ENCODE measurements around the gene SEMA6A. TPM values are rescaled to one million over a fixed set of nuclear protein-coding genes. Genes with fewer than 3 reads are reported as not detected.
A peak's percentile ranks its signal among the peaks of the same experiment; 100 is the strongest.

SEMA6A gene
- total RNA-seq, 1 experiment from 2014 or later: 53.3 TPM

- no peak overlapping the region for H3K27ac Mint-ChIP-seq (ENCODE audit: unreplicated experiment)
- TF ChIP-seq, protein P1, sequence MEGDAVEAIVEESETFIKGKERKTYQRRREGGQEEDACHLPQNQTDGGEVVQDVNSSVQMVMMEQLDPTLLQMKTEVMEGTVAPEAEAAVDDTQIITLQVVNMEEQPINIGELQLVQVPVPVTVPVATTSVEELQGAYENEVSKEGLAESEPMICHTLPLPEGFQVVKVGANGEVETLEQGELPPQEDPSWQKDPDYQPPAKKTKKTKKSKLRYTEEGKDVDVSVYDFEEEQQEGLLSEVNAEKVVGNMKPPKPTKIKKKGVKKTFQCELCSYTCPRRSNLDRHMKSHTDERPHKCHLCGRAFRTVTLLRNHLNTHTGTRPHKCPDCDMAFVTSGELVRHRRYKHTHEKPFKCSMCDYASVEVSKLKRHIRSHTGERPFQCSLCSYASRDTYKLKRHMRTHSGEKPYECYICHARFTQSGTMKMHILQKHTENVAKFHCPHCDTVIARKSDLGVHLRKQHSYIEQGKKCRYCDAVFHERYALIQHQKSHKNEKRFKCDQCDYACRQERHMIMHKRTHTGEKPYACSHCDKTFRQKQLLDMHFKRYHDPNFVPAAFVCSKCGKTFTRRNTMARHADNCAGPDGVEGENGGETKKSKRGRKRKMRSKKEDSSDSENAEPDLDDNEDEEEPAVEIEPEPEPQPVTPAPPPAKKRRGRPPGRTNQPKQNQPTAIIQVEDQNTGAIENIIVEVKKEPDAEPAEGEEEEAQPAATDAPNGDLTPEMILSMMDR (IDR thresholded peaks at IDR 0.05; ENCODE audit: unreplicated experiment): no peak
- H3K27me3 Mint-ChIP-seq (ENCODE audit: unreplicated experiment): no peaks in the 10 kb centered on the region
- no peaks in the 10 kb centered on the region for H3K36me3 Mint-ChIP-seq (ENCODE audit: insufficient read depth, unreplicated experiment)
- intact Hi-C loops (cut with micrococcal nuclease; ENCODE audit: unreplicated experiment): no loop called here
- H3K4me1 Mint-ChIP-seq (ENCODE audit: low read depth, unreplicated experiment): no peaks in the 10 kb centered on the region
- BruUV-seq (replicated peaks): no TSS peak
- CTCF ChIA-PET: interaction anchor here (1.6 kb wide), 1 partner anchor 18 kb away, joined by 3 read pairs; the partner anchor contains the start of gene SEMA6A
- H3K4me3 Mint-ChIP-seq (ENCODE audit: low read depth, unreplicated experiment): no peak overlapping the region
- H3K9me3 Mint-ChIP-seq (ENCODE audit: low read depth, unreplicated experiment): no peaks in the 10 kb centered on the region
- DNase-seq: no peak
Measured at GRCh38 chr5:116593340-116593739, 18.7 kb upstream of the SEMA6A start.

- Mint-ChIP-seq H3K4me1 (ENCODE audit: low read depth, unreplicated experiment) (peaks cover 30% of the 10 kb centered on the region), H3K27ac (ENCODE audit: unreplicated experiment) (no peak overlapping the region), H3K36me3 (ENCODE audit: insufficient read depth, unreplicated experiment) (peaks cover 7% of the 10 kb centered on the region), H3K9me3 (ENCODE audit: low read depth, unreplicated experiment) (peaks cover 3% of the 10 kb centered on the region), H3K27me3 (ENCODE audit: unreplicated experiment) (no peaks in the 10 kb centered on the region), H3K4me3 (ENCODE audit: low read depth, unreplicated experiment) (no peak overlapping the region)
- CTCF ChIA-PET: no interaction called here
- intact Hi-C loops (cut with micrococcal nuclease; ENCODE audit: unreplicated experiment): no loop called here
- BruUV-seq (replicated peaks): no TSS peak
- DNase-seq: no peak
- TF ChIP-seq, protein P1 (IDR thresholded peaks at IDR 0.05; ENCODE audit: unreplicated experiment): no peak
Measured at GRCh38 chr5:116585227-116585626, 10.6 kb upstream of the SEMA6A start.

GRCh38 chr5:116583862-116584222, 9.2 kb upstream of the SEMA6A start:
- intact Hi-C loops (cut with micrococcal nuclease; ENCODE audit: unreplicated experiment): no loop called here
- TF ChIP-seq, protein P1 (IDR thresholded peaks at IDR 0.05; ENCODE audit: unreplicated experiment): no peak
- no peak for DNase-seq
- peak overlapping the region; percentile 12 for H3K4me3 Mint-ChIP-seq (ENCODE audit: low read depth, unreplicated experiment)
- H3K27ac Mint-ChIP-seq (ENCODE audit: unreplicated experiment): peak overlapping the region; percentile 76
- no TSS peak for BruUV-seq (replicated peaks)
- CTCF ChIA-PET: no interaction called here
- peaks cover 3% of the 10 kb centered on the region for H3K9me3 Mint-ChIP-seq (ENCODE audit: low read depth, unreplicated experiment)
- H3K36me3 Mint-ChIP-seq (ENCODE audit: insufficient read depth, unreplicated experiment): peaks cover 7% of the 10 kb centered on the region
- H3K4me1 Mint-ChIP-seq (ENCODE audit: low read depth, unreplicated experiment): peaks cover 40% of the 10 kb centered on the region
- no peaks in the 10 kb centered on the region for H3K27me3 Mint-ChIP-seq (ENCODE audit: unreplicated experiment)

DNA sequence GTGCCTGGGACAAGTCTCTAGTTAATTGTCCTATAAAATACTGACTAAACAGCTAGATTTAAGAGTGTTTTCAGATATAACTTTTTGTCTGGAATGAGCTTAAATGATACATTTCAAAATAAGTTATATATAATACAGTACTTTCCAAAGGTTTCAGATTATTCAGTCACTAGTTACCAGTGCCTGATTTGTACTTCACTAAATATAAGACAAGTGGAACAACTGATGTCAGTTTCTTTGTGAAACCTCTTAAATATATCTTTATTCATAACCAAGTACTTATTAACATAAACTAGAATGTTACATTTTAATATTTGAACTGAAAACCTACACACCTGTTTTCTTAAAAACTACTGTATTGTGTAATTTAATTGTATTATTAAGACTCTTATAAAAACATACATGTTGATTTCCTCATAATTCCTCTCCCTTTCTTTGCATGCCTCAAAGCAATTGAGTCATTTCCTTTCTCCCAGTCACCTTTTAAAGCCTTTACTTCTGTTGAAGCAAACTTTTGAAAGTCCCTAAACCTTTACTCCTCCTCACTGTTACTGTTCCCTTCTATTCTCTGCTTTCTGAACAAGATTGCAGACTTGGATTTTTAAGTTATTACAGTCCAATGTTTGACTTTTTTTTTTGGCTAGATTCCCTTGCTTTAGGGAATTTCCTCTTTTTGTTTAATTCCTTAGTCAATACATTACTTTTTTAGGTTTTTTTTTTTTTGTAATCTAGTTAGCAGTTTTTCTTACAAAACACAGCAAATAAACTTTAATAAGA, 8.7 kb upstream of the SEMA6A start:
- H3K27me3 Mint-ChIP-seq (ENCODE audit: unreplicated experiment): no peaks in the 10 kb centered on the region
- CTCF ChIA-PET: no interaction called here
- peaks cover 7% of the 10 kb centered on the region for H3K36me3 Mint-ChIP-seq (ENCODE audit: insufficient read depth, unreplicated experiment)
- BruUV-seq (replicated peaks): no TSS peak
- H3K9me3 Mint-ChIP-seq (ENCODE audit: low read depth, unreplicated experiment): peaks cover 3% of the 10 kb centered on the region
- TF ChIP-seq, protein P1 (IDR thresholded peaks at IDR 0.05; ENCODE audit: unreplicated experiment): no peak
- H3K4me1 Mint-ChIP-seq (ENCODE audit: low read depth, unreplicated experiment): peaks cover 46% of the 10 kb centered on the region
- H3K27ac Mint-ChIP-seq (ENCODE audit: unreplicated experiment): peak overlapping the region; percentile 76
- intact Hi-C loops (cut with micrococcal nuclease; ENCODE audit: unreplicated experiment): no loop called here
- DNase-seq: no peak
- H3K4me3 Mint-ChIP-seq (ENCODE audit: low read depth, unreplicated experiment): peak overlapping the region; percentile 12
